Breast epithelium (tissue), 4 donors: Measurements from ENCODE around the gene NEU4. TPM values are rescaled to one million over a fixed set of nuclear protein-coding genes. Genes with fewer than 3 reads are reported as not detected.

Source experiments
- DNase-seq, 2 donors: peaks; one replicate each; pipeline ENCODE4 v3.0.0-alpha.2; 2019; ENCODE audit warnings: low spot score in 2 of 2
- H3K27ac ChIP-seq, 2 donors: fragments of 200-600 bp; sonication (generic) in 1 of 2; one replicate each; pipeline ENCODE4 v1.5.1; 2016 to 2019; ENCODE audit warnings: mild to moderate bottlenecking in 1 of 2
- H3K27me3 ChIP-seq, 2 donors: fragments of 200-600 bp; sonication (generic) in 1 of 2; one replicate each; pipeline versions ENCODE4 v1.5.1 to v1.6.0; 2017 to 2019; ENCODE audit warnings: control low read depth in 1 of 2, mild to moderate bottlenecking in 1 of 2
- H3K36me3 ChIP-seq: fragments of 200-600 bp; one replicate; pipeline ENCODE4 v1.5.1; 2019
- H3K4me1 ChIP-seq, 2 donors: fragments of 200-600 bp; sonication (generic); one replicate each; pipeline ENCODE4 v1.5.1; 2016 to 2019; ENCODE audit warnings: control low read depth in 1 of 2
- H3K4me3 ChIP-seq, 3 donors: fragments of 200-600 bp; sonication (generic); 1 replicate in 2 of 3; 2 replicates in 1 of 3; pipeline ENCODE4 v1.5.1; 2016 to 2019; ENCODE audit warnings: mild to moderate bottlenecking in 3 of 3, moderate library complexity in 2 of 3
- H3K9me3 ChIP-seq, 2 donors: fragments of 200-600 bp; sonication (generic) in 1 of 2; one replicate each; pipeline ENCODE4 v1.5.1; 2016 to 2019; ENCODE audit warnings: control low read depth in 1 of 2
- POLR2A ChIP-seq: fragments of 450-650 bp; IDR thresholded peaks from one replicate; pipeline ENCODE4 v1.6.1; 2016; ENCODE audit warnings: antibody characterized with exemption, mild to moderate bottlenecking, moderate library complexity
- POLR2AphosphoS5 ChIP-seq, 3 donors: sonication (generic); formaldehyde crosslinking; IDR thresholded peaks; one replicate each; pipeline ENCODE4 v1.6.1; 2017; ENCODE audit warnings: antibody characterized with exemption in 3 of 3
- intact Hi-C: fragments of 100-400 bp; cut with DNase I; formaldehyde crosslinking; loops from one replicate; pipeline ENCODE4 v1.15.1; 2023; ENCODE audit warnings: low total_unique reads
- total RNA-seq, 3 donors: library from RNA; depleted of rRNA; stranded (reverse); fragments of >200 nt; gene quantifications; one replicate each; pipeline ENCODE4 v1.1.0, GENCODE V29; 2016

The NEU4 gene
- total RNA-seq, 3 donors from 2014 or later, result 0.33 to 3.0 (median 0.44) TPM

DNA sequence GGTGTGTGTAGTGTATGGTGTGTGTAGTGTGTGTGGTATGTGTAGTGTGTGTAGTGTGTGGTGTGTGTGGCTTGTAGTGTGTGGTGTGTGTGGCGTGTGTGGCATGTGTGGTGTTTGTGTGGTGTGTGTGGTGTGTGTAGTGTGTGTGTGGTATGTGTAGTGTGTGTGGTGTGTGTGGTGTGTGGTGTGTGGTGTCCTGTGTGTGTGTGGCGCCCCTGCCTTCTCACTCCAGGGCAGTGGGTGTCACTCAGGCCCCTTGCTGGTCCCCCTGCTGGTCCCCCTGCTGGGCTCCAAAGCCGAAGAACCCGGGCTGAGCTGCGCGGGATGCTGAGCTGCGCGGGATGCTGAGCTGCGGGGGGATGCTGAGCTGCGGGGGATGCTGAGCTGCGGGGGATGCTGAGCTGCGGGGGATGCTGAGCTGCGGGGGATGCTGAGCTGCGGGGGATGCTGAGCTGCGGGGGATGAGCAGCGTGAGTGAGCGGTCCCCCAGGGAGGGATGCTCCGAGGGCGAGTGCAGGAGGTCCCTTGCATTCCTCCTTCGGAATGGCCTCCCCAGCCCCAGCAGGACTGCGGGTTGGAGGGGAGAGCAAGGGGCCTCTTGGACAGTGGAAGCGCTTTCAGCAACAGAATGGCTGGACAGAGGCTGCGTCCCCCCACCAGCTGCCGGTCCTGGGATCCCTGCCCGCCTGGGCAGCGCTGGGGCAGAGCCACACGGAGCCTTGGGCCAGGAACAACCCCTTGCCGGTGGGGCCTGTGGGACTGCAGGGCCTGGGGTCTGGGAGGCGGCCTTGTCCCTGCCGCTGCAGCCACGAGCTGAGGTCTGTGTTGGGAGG is 57.2 kb downstream of the NEU4 start:
- H3K9me3 ChIP-seq, result no peaks in the 10 kb centered on the region
- TF ChIP-seq POLR2AphosphoS5 (IDR thresholded peaks at IDR 0.05) (no peak), POLR2A (no peak)
- no peak for DNase-seq
- no peaks in the 10 kb centered on the region for H3K36me3 ChIP-seq
- H3K4me1 ChIP-seq, result no peaks in the 10 kb centered on the region
- H3K27ac ChIP-seq, result no peak overlapping the region
- H3K4me3 ChIP-seq, result no peak overlapping the region
- peaks cover 0 to 77% of the 10 kb centered on the region in 2 donors for H3K27me3 ChIP-seq
- intact Hi-C loops, result no loop called here

Other genes with a start within 250 kb of the NEU4 start
- 10 to 100 TPM; 35.3 to 45.9 (median 38.1) TPM for gene THAP4, start 172.0 kb upstream of the NEU4 start, total RNA-seq
- gene ATG4B, start 171.5 kb upstream of the NEU4 start, total RNA-seq, result 10 to 100 TPM; 47.7 to 71.1 (median 64.2) TPM
- gene DTYMK, start 122.4 kb upstream of the NEU4 start, total RNA-seq, result 10 to 100 TPM; 16.8 to 23.2 (median 19.7) TPM
- 10 to 100 TPM; 29.6 to 49.0 (median 45.6) TPM for gene ING5, start 107.2 kb upstream of the NEU4 start, total RNA-seq
- 10 to 100 TPM; 16.3 to 29.2 (median 22.2) TPM for gene D2HGDH, start 74.6 kb upstream of the NEU4 start, total RNA-seq
- gene GAL3ST2, start 32.4 kb upstream of the NEU4 start, total RNA-seq, result 1 to 10 TPM in 1 of 3 donors, not detected in 2; 2.6 TPM
- under 1 TPM; 0.16 to 0.88 (median 0.33) TPM for gene PDCD1, start 49.7 kb downstream of the NEU4 start, total RNA-seq
- gene RTP5, start 60.5 kb downstream of the NEU4 start, total RNA-seq, result under 1 TPM in 1 of 3 donors, not detected in 2; 0.15 TPM